Head of caudate nucleus (tissue), 42 donors: ENCODE measurements around the gene MIGA2.
"Not testable (repeated sequence)": the region's sequence is repeated elsewhere in the genome, so short reads cannot be mapped to it uniquely, and the experiment has no call there.

Source experiments
- DNase-seq, 42 donors: peaks; one replicate each; pipeline versions ENCODE4 v3.0.0 to v3.0.0-alpha.2; 2020 to 2021; ENCODE audit warnings: mixed read lengths in 7 of 42
- intact Hi-C: fragments of 100-400 bp; cut with DNase I; formaldehyde crosslinking; loops from one replicate; pipeline ENCODE4 v1.15.0; 2022

Gene MIGA2

DNA sequence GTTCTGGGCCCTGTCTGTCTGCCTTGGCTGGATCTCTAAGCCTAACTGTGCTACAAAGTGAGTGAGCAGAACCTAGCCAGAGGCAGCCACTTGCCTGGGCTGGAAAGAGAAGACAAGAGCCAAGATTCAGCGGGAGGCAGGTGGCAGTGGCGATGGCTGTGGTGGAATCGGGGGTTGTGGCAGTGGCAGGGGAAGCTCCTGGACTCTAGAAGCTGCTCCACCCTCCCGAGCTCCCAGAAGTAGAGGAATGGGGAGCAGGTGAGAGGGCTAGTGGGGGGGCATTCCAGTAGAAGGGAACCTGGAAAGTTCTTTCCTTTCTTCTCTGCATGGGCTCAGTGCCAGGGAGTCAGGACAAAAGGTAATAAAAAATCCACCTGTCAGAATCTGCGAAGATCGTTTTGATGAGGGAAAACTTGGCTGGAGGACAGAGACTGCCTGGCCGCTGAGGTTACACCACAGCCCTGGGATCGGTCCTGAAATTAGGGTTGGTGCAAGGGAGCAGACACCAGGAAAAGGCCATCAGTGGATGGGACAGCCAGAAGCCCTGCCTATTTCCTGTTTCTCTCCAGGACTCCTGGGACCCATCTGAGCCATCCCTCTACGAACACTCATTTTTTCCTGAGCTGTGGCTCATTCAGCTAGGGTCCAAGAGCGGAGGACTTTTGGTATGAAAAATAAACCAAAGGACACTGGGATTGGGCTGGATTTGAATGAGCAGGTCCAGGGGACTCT, 72.5 kb downstream of the MIGA2 start:
- DNase-seq: no peak
- intact Hi-C loops: no loop called here

GRCh38 chr9:129109537-129109903, 73.1 kb downstream of the MIGA2 start:
- intact Hi-C loops: no loop called here
- no peak for DNase-seq

DNA sequence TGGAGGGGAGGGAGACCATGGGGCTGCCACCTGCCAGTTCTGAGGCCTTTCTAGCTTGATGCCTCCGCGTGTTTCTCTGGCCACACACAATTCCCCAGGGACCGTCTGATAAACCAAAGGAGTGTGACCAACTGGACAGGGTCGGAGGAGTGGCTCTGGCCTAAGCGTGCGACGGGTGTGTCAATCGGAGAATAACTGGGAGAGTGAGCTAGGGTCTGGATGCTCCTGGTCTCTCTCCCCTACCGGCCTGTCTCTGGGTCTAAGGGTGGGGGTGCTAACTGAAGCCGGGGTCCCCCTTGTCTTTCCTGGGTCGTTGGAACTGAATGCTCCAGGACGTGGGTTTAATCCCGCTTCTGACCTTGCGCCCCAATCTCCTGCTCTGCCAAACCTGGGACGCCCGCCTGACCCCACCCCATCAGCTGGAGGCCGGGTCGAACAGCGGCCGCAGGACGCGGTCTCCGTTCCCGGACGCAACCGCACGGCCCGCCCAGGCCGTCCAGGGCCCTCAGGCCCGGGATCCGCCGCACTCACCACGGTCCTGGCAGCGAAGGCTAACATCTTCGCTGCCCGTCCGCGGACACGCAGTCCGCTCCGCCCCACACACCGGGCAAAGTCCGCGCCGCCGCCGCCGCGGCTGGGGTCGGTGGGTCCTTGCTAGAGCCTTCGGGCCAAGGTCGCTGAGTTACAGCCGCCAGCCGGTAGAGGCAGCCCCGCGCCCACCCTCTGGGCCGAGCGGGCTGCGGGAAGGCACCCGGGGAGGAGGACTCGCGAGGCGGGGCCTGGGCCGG, 73.7 kb downstream of the MIGA2 start:
- peak in 9 of 42 donors; percentile 9 to 45 (median 24) for DNase-seq

GRCh38 chr9:129110740-129111527, 74.5 kb downstream of the MIGA2 start, which contains the start of the genes CRAT and PTPA:
TSS of gene CRAT (minus strand) at chr9:129110793. CDS start at chr9:129110509, 284 bp downstream.
TSS of gene PTPA (plus strand) at chr9:129111415. CDS start at chr9:129111601, 186 bp downstream.
- DNase-seq: peak; percentile 90 to 99 (median 98)
- intact Hi-C loops: no loop called here

More for the DNA sequence above, 73.7 kb downstream of the MIGA2 start:
- intact Hi-C loops: no loop called here

- intact Hi-C loops: no loop called here
- peak in 37 of 42 donors; percentile 10 to 71 (median 41) for DNase-seq
These were observed 75.2 kb downstream of the MIGA2 start for GRCh38 chr9:129111528-129112151.

- DNase-seq, intact Hi-C loops: not testable (repeated sequence)
These were observed 76.1 kb downstream of the MIGA2 start for GRCh38 chr9:129112526-129112925.

DNA sequence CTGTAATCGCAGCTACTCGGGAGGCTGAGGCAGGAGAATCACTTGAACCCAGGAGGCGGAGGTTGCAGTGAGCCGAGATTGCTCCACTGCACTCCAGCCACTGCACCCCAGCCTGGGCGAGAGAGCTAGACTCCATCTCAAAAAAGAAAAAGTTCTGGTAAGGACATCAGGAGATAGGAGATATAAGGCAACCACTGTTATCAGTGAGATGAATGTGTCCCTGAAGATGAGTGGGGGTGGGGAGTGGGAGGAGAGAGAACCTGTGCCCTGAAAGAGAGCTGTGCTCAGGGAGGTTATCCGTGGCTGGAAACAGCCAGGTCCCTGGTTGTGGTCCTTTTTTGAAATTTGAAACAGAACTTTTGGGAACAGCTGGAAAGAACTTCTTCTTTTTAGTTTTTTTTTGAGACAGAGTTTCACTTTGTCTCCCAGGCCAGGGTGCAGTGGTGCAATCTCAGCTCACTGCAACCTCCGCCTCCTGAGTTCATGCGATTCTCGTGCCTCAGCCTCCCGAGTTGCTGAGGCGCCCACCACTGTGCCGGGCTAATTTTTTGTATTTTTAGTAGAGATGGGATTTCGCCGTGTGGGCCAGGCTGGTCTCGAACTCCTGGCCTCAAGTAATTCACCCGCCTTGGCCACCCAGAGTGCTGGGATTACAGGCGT, 77.3 kb downstream of the MIGA2 start:
- peak in 3 of 42 donors; percentile 24 to 57 (median 42) for DNase-seq
- intact Hi-C loops: no loop called here

DNA sequence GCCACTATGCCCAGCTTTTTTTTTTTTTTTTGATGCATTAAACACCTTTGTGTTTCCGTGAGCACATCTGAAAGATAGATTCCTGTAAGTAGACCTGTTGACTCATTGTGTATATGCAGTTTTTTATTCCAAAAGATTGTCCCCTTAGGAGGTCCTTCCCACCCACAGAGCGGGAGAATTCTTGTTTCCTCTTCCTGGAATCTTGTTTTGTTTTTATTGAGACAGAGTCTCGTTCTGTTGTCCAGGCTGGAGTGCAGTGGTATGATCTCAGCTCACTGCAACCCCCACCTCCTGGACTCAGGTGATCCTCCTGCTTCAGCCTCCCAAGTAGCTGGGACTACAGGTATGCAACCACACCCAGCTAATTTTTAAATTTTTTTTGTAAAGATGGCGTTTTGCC, 82.4 kb downstream of the MIGA2 start:
- intact Hi-C loops: no loop called here
- no peak for DNase-seq

GRCh38 chr9:129121483-129121882, 85.1 kb downstream of the MIGA2 start:
- intact Hi-C loops: no loop called here
- DNase-seq: peak in 28 of 42 donors; percentile 35 to 84 (median 62)
